Endothelial cell of umbilical vein (primary cell): ENCODE data around the gene ZRANB1. TPM values are rescaled to one million over a fixed set of nuclear protein-coding genes. Genes with fewer than 3 reads are reported as not detected.

ENCODE experiments used
- BruUV-seq: library from RNA; stranded (reverse); fragments of 400-500 nt; replicated peaks from 2 replicates; lab custom pipeline; 2021; lab: Mats Ljungman, UMichigan
- CTCF ChIA-PET: fragments of 300-600, 350-600 bp; sonication (Branson Sonifier 250); formaldehyde crosslinking; loops from one replicate; lab custom pipeline; 2021; ENCODE audit warnings: antibody characterized with exemption, inconsistent platforms; lab: Charles Lee
- POLR2A ChIA-PET: fragments of 300-600, 350-600 bp; sonication (Branson Sonifier 250); formaldehyde crosslinking; loops from one replicate; lab custom pipeline; 2021; ENCODE audit warnings: antibody characterized with exemption, inconsistent platforms; lab: Charles Lee
- DNase-seq: peaks from one replicate; pipeline ENCODE4 v3.0.0-alpha.2; 2011; ENCODE audit warnings: low read depth, low spot score
- FAIRE-seq: peaks from 2 replicates; lab custom pipeline; 2011; peaks lifted over from hg19 to GRCh38; lab: Jason Lieb, UNC
- H2AFZ ChIP-seq: 2 replicates; pipeline ENCODE4 v1.6.0; 2012; ENCODE audit warnings: low read depth, low read length, control low read depth, inconsistent platforms
- H3K27ac ChIP-seq: 2 replicates; pipeline ENCODE4 v1.5.1; 2011; ENCODE audit warnings: low read depth, mild to moderate bottlenecking, control low read depth, low read length, moderate library complexity; ENCODE audit not compliant: insufficient read depth
- H3K27me3 ChIP-seq, 2 experiments: 2 replicates each; pipeline versions ENCODE4 v1.6.0 to v1.6.1; 2011; ENCODE audit warnings: low read length in 2 of 2, mixed read lengths in 1 of 2; ENCODE audit not compliant: control insufficient read depth in 2 of 2, insufficient read depth in 2 of 2
- H3K36me3 ChIP-seq, 2 experiments: 2 replicates in 1 of 2; 3 replicates in 1 of 2; pipeline ENCODE4 v1.5.1; 2011; ENCODE audit warnings: low read length in 2 of 2, mild to moderate bottlenecking in 1 of 2, moderate library complexity in 1 of 2; ENCODE audit not compliant: control insufficient read depth in 2 of 2, insufficient read depth in 2 of 2; ENCODE audit errors: extremely low read depth in 1 of 2
- H3K4me1 ChIP-seq: 3 replicates; pipeline ENCODE4 v1.5.1; 2011; ENCODE audit warnings: mild to moderate bottlenecking, low read length; ENCODE audit not compliant: control insufficient read depth, insufficient read depth; ENCODE audit errors: extremely low read depth
- H3K4me2 ChIP-seq: 2 replicates; pipeline ENCODE4 v1.6.1; 2011; ENCODE audit warnings: low read length, control low read depth, mixed read lengths; ENCODE audit not compliant: insufficient read depth
- H3K4me3 ChIP-seq, 3 experiments: fragments of 200-600 bp in 1 of 3; sonication (generic), shearing (Covaris generic) in 1 of 3; replicated peaks in 1 of 3; 2 replicates each; pipeline ENCODE4 v1.5.1; 2011 to 2016; ENCODE audit warnings: control low read depth in 3 of 3, low read length in 3 of 3, mild to moderate bottlenecking in 2 of 3, inconsistent platforms in 1 of 3, low read depth in 1 of 3, moderate library complexity in 1 of 3; ENCODE audit not compliant: insufficient read depth in 1 of 3
- H3K79me2 ChIP-seq: 2 replicates; pipeline ENCODE4 v1.6.0; 2012; ENCODE audit warnings: low read length, inconsistent platforms; ENCODE audit not compliant: control insufficient read depth, insufficient read depth
- H3K9ac ChIP-seq: replicated peaks from 2 replicates; pipeline ENCODE3; 2011; ENCODE audit warnings: low read length, control low read depth; ENCODE audit not compliant: insufficient read depth; ENCODE audit errors: extremely low read depth
- H3K9me1 ChIP-seq: replicated peaks from 3 replicates; pipeline ENCODE4 v1.6.0; 2011; ENCODE audit warnings: mild to moderate bottlenecking, low read length; ENCODE audit not compliant: control insufficient read depth, insufficient read depth; ENCODE audit errors: extremely low read depth
- H3K9me3 ChIP-seq: replicated peaks from 2 replicates; pipeline ENCODE4 v1.5.1; 2012; ENCODE audit warnings: low read length, inconsistent platforms; ENCODE audit not compliant: control insufficient read depth, insufficient read depth
- H4K20me1 ChIP-seq: replicated peaks from 2 replicates; pipeline ENCODE3; 2011; ENCODE audit warnings: mild to moderate bottlenecking, low read length; ENCODE audit not compliant: control insufficient read depth, insufficient read depth; ENCODE audit errors: extremely low read depth
- CTCF ChIP-seq, 2 donors: IDR thresholded peaks; 1 replicate in 1 of 2; 2 replicates in 1 of 2; pipeline ENCODE4 v1.5.1; 2011; ENCODE audit warnings: low read length in 2 of 2, mild to moderate bottlenecking in 2 of 2, moderate library complexity in 2 of 2, control low read depth in 1 of 2, inconsistent platforms in 1 of 2, low read depth in 1 of 2; ENCODE audit not compliant: insufficient read depth in 1 of 2; ENCODE audit errors: extremely low read depth in 1 of 2
- EZH2 ChIP-seq: IDR thresholded peaks from 2 replicates; pipeline ENCODE4 v1.6.1; 2012; ENCODE audit warnings: borderline replicate concordance, low read depth, mild to moderate bottlenecking, moderate library complexity, low read length, inconsistent platforms; ENCODE audit not compliant: severe bottlenecking
- FOS ChIP-seq: IDR thresholded peaks from 2 replicates; pipeline ENCODE4 v1.6.1; 2011; ENCODE audit warnings: mild to moderate bottlenecking, low read length, moderate library complexity, borderline replicate concordance; ENCODE audit not compliant: insufficient read depth
- GATA2 ChIP-seq: IDR thresholded peaks from 2 replicates; pipeline ENCODE4 v1.7.0; 2011; ENCODE audit warnings: low read depth, mild to moderate bottlenecking, moderate library complexity, mixed read lengths, low read length; ENCODE audit not compliant: insufficient read length, insufficient read depth
- JUN ChIP-seq: IDR thresholded peaks from 2 replicates; pipeline ENCODE4 v1.6.1; 2011; ENCODE audit warnings: borderline replicate concordance, low read depth; ENCODE audit not compliant: insufficient read length, insufficient read depth
- MAX ChIP-seq: IDR thresholded peaks from 2 replicates; pipeline ENCODE4 v1.6.1; 2011; ENCODE audit not compliant: insufficient read depth, insufficient read length
- MYC ChIP-seq: IDR thresholded peaks from one replicate; pipeline ENCODE4 v1.6.1; 2011; ENCODE audit warnings: mild to moderate bottlenecking, low read depth, low read length
- POLR2A ChIP-seq: IDR thresholded peaks from 2 replicates; pipeline ENCODE4 v1.6.1; 2012; ENCODE audit warnings: low read depth, mild to moderate bottlenecking, control low read depth, low read length
- POLR2AphosphoS5 ChIP-seq: IDR thresholded peaks from 2 replicates; pipeline ENCODE4 v1.6.1; 2012; ENCODE audit warnings: low read depth, mild to moderate bottlenecking, control low read depth, low read length, moderate library complexity; ENCODE audit not compliant: insufficient read depth
- dilution Hi-C: fragments of 300-500 bp; cut with MboI; formaldehyde crosslinking; loops from one replicate; pipeline ENCODE4 v1.15.0; 2019; ENCODE audit warnings: low sequenced_read_pairs; ENCODE audit not compliant: extremely low pct_ligation_motif_present
- intact Hi-C: fragments of 100-400 bp; cut with micrococcal nuclease; formaldehyde crosslinking; loops from one replicate; pipeline ENCODE4 v1.10.0; 2022
- polyA plus RNA-seq, 4 experiments: library from polyadenylated mRNA; depleted of rRNA in 3 of 4; stranded (reverse) in 3 of 4; unstranded in 1 of 4; fragments of >200 nt; gene quantifications; 2 replicates each; pipeline versions ENCODE4 v1.2.1 to v1.2.3, GENCODE V29; 2011 to 2012; ENCODE audit warnings: missing spikeins in 1 of 4
- total RNA-seq: library from RNA; stranded (reverse); gene quantifications from 2 replicates; pipeline ENCODE4 v1.2.3, GENCODE V29; 2021

The ZRANB1 gene
- total and polyA plus RNA-seq, 2 donors (not counting 3 experiments of a cell fraction or from before 2014, with no cell fraction given) = 6.2 to 17.7 TPM

GRCh38 chr10:124978376-124978725 is 36.4 kb downstream of the ZRANB1 start:
- intact Hi-C loops (loop anchor here (5.0 kb wide), 2 partner anchors 186 to 446 kb away; partner anchors contain the start of gene EEF1AKMT2), dilution Hi-C loops (no loop called here)
- Histone ChIP-seq H4K20me1 (peaks cover 14% of the 10 kb centered on the region), H3K27ac (no peak overlapping the region), H3K9me3 (no peaks in the 10 kb centered on the region), H2AFZ (no peak overlapping the region), H3K36me3 (peaks cover 4 to 7% of the 10 kb centered on the region in 2 experiments), H3K9me1 (no peaks in the 10 kb centered on the region), H3K27me3 (no peaks in the 10 kb centered on the region), H3K79me2 (peaks cover 2% of the 10 kb centered on the region), H3K4me2 (no peak overlapping the region), H3K4me3 (no peak overlapping the region), H3K4me1 (peaks cover 16% of the 10 kb centered on the region), H3K9ac (no peak overlapping the region)
- TF ChIP-seq JUN (no peak), GATA2 (no peak), EZH2 (no peak), MYC (no peak), CTCF (IDR thresholded peaks at IDR 0.05; ENCODE audit: extremely low read depth in 1 of 2, insufficient read depth in 1 of 2, low read depth in 1 of 2, low read length in 2 of 2) (no peak), POLR2AphosphoS5 (no peak), POLR2A (no peak), FOS (no peak), MAX (no peak)
- CTCF ChIA-PET = interaction anchor here (2.7 kb wide), 1 partner anchor 14 kb away, joined by 10 read pairs; no protein-coding TSS in a partner anchor
- DNase-seq (no peak), FAIRE-seq (no peak)
- POLR2A ChIA-PET = no interaction called here
- no TSS peak for BruUV-seq
